Measurements from ENCODE around the gene COL26A1.

COL26A1 gene

GRCh38 chr7:101536668-101537067 is 174.0 kb downstream of the COL26A1 start:
- TF ChIP-seq CTCF (IDR thresholded peaks at IDR 0.05) (no peak), ZFX (IDR thresholded peaks at IDR 0.05; ENCODE audit: borderline replicate concordance) (no peak)
- no peak overlapping the region for H3K27ac ChIP-seq

DNA sequence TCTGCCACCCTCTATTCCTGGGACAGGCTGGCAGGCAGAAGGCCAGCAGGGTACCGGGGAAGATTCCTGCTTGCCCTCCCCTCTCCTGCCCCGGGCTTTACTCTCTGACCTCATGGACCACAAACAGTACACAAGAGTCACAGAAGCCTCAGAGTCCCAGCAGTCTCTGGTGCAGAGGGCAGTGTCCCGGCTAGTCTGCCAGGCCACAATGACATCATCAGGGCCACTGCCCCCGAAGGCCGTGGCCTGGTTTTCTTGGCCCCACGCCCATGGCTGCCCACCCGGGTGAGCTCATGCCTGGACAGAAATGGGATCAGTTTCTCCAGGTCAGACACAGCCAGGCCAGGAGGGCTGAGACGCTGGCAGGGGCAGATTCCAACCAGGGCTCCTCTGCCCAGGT is 174.5 kb downstream of the COL26A1 start:
- no peak overlapping the region for H3K27ac ChIP-seq
- TF ChIP-seq CTCF (IDR thresholded peaks at IDR 0.05) (no peak), ZFX (IDR thresholded peaks at IDR 0.05; ENCODE audit: borderline replicate concordance) (no peak)

DNA sequence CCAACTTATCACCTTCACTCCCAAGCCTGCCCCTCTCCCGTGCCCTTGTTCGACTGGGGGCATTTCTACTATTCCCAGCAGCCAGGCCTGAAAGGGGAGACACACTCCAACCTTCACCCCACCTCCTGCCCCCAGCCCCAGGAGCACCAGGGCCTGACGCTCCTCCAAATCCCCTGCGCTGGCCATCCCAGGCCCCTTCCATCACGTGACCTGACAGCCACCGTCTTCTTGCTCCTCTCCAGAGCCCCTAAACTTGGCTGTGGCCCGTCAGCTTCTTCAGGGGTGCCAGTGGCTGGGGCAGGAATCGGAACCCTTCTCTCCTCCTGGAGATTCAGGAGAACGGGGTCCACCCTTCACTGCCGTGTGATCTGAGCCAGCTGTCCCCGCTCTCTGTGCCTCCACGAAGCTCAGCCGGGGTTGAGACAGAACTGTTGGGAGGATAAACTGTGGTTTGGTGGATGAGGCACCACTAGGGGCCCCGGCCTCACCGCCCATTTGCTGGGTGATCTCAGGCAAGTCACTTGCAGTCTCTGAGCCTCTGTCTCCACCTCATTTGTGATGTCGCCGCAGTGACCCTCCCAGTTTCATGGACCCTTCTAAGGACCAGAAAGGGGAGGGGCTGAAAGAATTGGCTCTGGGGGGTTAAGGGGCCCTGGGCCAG is 175.4 kb downstream of the COL26A1 start:
- H3K27ac ChIP-seq = no peak overlapping the region
- TF ChIP-seq ZFX (IDR thresholded peaks at IDR 0.05; ENCODE audit: borderline replicate concordance) = no peak
- TF ChIP-seq CTCF (IDR thresholded peaks at IDR 0.05) = no peak

DNA sequence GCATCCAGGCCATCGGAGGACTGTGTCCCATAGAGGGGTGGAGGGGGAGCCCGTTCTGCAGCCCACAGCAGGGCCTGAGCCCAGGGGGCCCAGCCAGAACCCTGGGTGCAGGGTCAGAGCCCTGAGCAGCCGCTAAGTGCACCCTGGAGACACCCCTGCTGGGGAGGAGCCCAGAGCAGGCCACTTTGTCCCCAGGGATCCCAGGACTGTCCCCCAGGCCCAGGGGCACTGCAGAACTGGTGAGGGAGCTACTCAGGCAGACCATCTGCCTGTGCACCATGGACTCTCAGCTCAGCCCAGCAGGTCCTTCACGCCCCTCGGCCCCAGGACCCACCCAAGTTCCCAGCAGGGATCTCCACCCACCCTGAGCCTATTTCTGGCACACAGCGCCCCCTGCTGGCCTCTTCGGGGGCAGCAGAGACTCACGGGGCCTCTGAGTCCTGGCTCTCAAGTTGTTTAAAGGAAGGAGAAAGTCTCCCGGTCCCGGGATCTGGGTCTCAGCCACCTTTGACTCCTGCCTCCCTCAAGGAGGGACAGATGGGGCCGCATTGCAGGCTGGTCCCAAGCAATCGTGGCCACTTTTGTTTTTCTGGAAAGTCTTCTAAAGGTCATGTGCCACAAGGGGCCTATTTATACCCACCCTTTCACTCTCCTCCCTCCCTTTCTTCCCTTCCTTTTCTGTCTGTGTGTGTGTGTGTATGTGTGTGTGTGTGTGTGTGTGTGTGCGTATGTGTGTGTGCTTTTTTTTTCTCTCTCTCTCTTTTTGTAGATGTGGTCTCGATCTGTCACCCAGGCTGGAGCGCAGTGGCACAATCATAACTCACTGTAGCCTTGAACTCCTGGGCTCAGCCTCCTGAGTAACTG is 176.2 kb downstream of the COL26A1 start:
- TF ChIP-seq ZFX (IDR thresholded peaks at IDR 0.05; ENCODE audit: borderline replicate concordance) (no peak), CTCF (IDR thresholded peaks at IDR 0.05) (peak; percentile 98)
- no peak overlapping the region for H3K27ac ChIP-seq

GRCh38 chr7:101539784-101540183 is 177.1 kb downstream of the COL26A1 start:
- TF ChIP-seq ZFX (IDR thresholded peaks at IDR 0.05; ENCODE audit: borderline replicate concordance) (no peak), CTCF (IDR thresholded peaks at IDR 0.05) (no peak)
- H3K27ac ChIP-seq = no peak overlapping the region

DNA sequence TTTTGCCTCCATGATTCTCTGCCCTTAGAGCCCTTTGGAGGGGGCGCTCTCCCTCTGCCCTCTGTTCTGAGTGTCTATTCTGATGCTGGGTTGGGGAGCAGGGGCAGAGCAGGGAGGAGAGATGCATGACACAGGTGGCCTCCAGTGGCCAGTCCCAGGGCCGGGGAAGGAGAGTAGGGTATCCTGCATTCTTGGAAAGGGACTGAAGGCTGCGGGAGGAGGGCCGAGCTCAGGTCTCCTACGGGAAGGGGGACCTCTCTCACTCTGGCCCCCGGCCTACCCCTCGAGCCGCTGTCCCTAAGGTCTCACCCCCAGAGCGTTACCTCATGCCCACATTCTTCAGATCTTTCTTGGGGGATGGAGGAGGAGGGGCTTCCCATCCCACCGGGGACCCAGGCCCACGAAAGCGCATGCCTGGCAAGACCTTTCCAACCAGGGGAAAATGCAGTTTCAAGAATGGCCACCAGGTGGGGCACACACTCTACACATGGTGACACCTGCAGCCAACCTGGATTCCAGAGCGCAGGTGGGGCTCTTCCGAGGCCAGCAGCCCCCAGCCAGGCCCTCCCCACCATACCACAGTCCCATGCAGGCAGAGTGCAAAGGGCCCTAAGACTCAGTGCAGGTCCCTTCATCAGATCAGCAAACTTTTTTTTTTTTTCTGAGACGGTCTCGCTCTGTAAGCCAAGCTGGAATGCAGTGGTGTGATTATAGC is 180.0 kb downstream of the COL26A1 start:
- no peak overlapping the region for H3K27ac ChIP-seq
- TF ChIP-seq ZFX (IDR thresholded peaks at IDR 0.05; ENCODE audit: borderline replicate concordance) (no peak), CTCF (IDR thresholded peaks at IDR 0.05) (peak; percentile 95)
